ENCODE results near the gene CCPG1.

The CCPG1 gene

GRCh38 chr15:55408012-55408928, at the start of gene CCPG1, which contains the start of gene PIERCE2:
Gene CCPG1 (minus strand): TSS chr15:55408359. CDS start chr15:55389424, 18,935 bp downstream.
Gene PIERCE2 (plus strand): TSS chr15:55408495. CDS start chr15:55408769, 274 bp downstream.
- peak; percentile 42 for TF ChIP-seq CTCF (IDR thresholded peaks at IDR 0.05)

- no peak for TF ChIP-seq CTCF (IDR thresholded peaks at IDR 0.05)
Observed at GRCh38 chr15:55457401-55458022, 49.4 kb upstream of the CCPG1 start.

GRCh38 chr15:55434989-55435825, 27.0 kb upstream of the CCPG1 start:
- peak; percentile 65 for TF ChIP-seq CTCF (IDR thresholded peaks at IDR 0.05)

GRCh38 chr15:55422089-55422488, 13.9 kb upstream of the CCPG1 start:
- no peak for TF ChIP-seq CTCF (IDR thresholded peaks at IDR 0.05)

GRCh38 chr15:55420171-55420866, 12.2 kb upstream of the CCPG1 start:
- no peak for TF ChIP-seq CTCF (IDR thresholded peaks at IDR 0.05)

- no peak for TF ChIP-seq CTCF (IDR thresholded peaks at IDR 0.05)
Observed at GRCh38 chr15:55407498-55408011, 604 bp downstream of the CCPG1 start.
